GM21447 (cell line): ENCODE results near the gene AREL1.

Source experiments
- ATAC-seq: cut with Tn5 transposase; IDR thresholded peaks from one replicate; pipeline ENCODE4 v1.9.1; 2021; ENCODE audit not compliant: unreplicated experiment

The AREL1 gene

GRCh38 chr14:74702293-74702692 is 10.6 kb downstream of the AREL1 start:
- ATAC-seq = no peak

- ATAC-seq = no peak
These were observed 14.4 kb downstream of the AREL1 start for GRCh38 chr14:74698465-74698864.

GRCh38 chr14:74697976-74698375 is 14.9 kb downstream of the AREL1 start:
- ATAC-seq = no peak

- no peak for ATAC-seq
These were observed 15.3 kb downstream of the AREL1 start for GRCh38 chr14:74697543-74697942.

- no peak for ATAC-seq
These were observed 15.9 kb downstream of the AREL1 start for GRCh38 chr14:74697011-74697410.

- no peak for ATAC-seq
These were observed 17.5 kb downstream of the AREL1 start for GRCh38 chr14:74695406-74695805.

GRCh38 chr14:74693191-74693590 is 19.7 kb downstream of the AREL1 start:
- no peak for ATAC-seq

- no peak for ATAC-seq
These were observed 21.4 kb downstream of the AREL1 start for GRCh38 chr14:74691456-74691855.

GRCh38 chr14:74685921-74686678 is 26.8 kb downstream of the AREL1 start:
- no peak for ATAC-seq

- no peak for ATAC-seq
These were observed 27.8 kb downstream of the AREL1 start for GRCh38 chr14:74685056-74685455.

GRCh38 chr14:74684434-74684833 is 28.4 kb downstream of the AREL1 start:
- peak; percentile 65 for ATAC-seq

GRCh38 chr14:74683406-74683805 is 29.5 kb downstream of the AREL1 start:
- ATAC-seq = no peak

- no peak for ATAC-seq
These were observed 30.5 kb downstream of the AREL1 start for GRCh38 chr14:74682169-74682952.

GRCh38 chr14:74675219-74675618 is 37.7 kb downstream of the AREL1 start:
- no peak for ATAC-seq

- ATAC-seq = no peak
These were observed 39.1 kb downstream of the AREL1 start for GRCh38 chr14:74673768-74674167.

GRCh38 chr14:74671789-74672188 is 41.1 kb downstream of the AREL1 start:
- ATAC-seq = no peak

GRCh38 chr14:74670726-74671411 is 42.0 kb downstream of the AREL1 start:
- ATAC-seq = no peak

GRCh38 chr14:74669846-74670245 is 43.0 kb downstream of the AREL1 start:
- no peak for ATAC-seq

GRCh38 chr14:74669256-74669655 is 43.6 kb downstream of the AREL1 start:
- ATAC-seq = no peak

GRCh38 chr14:74667758-74668157 is 45.1 kb downstream of the AREL1 start:
- no peak for ATAC-seq

- no peak for ATAC-seq
These were observed 48.2 kb downstream of the AREL1 start for GRCh38 chr14:74664717-74665116.

GRCh38 chr14:74663884-74664283 is 49.0 kb downstream of the AREL1 start:
- no peak for ATAC-seq
